GM18951 (cell line): Measurements from ENCODE around the gene ZC3H12C.

ENCODE experiments used
- POLR2A ChIP-seq: IDR thresholded peaks from 4 replicates; pipeline ENCODE4 v1.6.1; 2011; ENCODE audit warnings: mild to moderate bottlenecking; ENCODE audit not compliant: insufficient read length, insufficient read depth; ENCODE audit errors: extremely low read depth
- in situ Hi-C: fragments of 300-500 bp; cut with MboI; formaldehyde crosslinking; loops from one replicate; pipeline ENCODE4 v1.12.0; 2022; ENCODE audit warnings: low sequenced_read_pairs, mixed read lengths, inconsistent platforms; ENCODE audit not compliant: unreplicated experiment

Gene ZC3H12C

GRCh38 chr11:110153474-110153873, 60.3 kb downstream of the ZC3H12C start:
- TF ChIP-seq POLR2A, result no peak
- in situ Hi-C loops, result loop anchor here (10.0 kb wide), 1 partner anchor 209 kb away; no protein-coding TSS in a partner anchor

GRCh38 chr11:110156503-110156902, 63.3 kb downstream of the ZC3H12C start:
- in situ Hi-C loops, result loop anchor here (10.0 kb wide), 1 partner anchor 212 kb away; no protein-coding TSS in a partner anchor

GRCh38 chr11:110158317-110159200, 65.4 kb downstream of the ZC3H12C start:
- in situ Hi-C loops, result loop anchor here (10.0 kb wide), 1 partner anchor 214 kb away; no protein-coding TSS in a partner anchor
- no peak for TF ChIP-seq POLR2A

More at GRCh38 chr11:110156503-110156902, 63.3 kb downstream of the ZC3H12C start:
- TF ChIP-seq POLR2A, result no peak

- TF ChIP-seq POLR2A, result no peak
- in situ Hi-C loops, result loop anchor here (10.0 kb wide), 1 partner anchor 215 kb away; no protein-coding TSS in a partner anchor
Observed at GRCh38 chr11:110159476-110159875, 66.3 kb downstream of the ZC3H12C start.

GRCh38 chr11:110160016-110160415, 66.8 kb downstream of the ZC3H12C start:
- TF ChIP-seq POLR2A, result no peak
- in situ Hi-C loops, result no loop called here

GRCh38 chr11:110160437-110160836, 67.2 kb downstream of the ZC3H12C start:
- in situ Hi-C loops, result no loop called here
- no peak for TF ChIP-seq POLR2A

- TF ChIP-seq POLR2A, result no peak
Observed at GRCh38 chr11:110161061-110161460, 67.9 kb downstream of the ZC3H12C start.

GRCh38 chr11:110162216-110162615, 69.0 kb downstream of the ZC3H12C start:
- in situ Hi-C loops, result no loop called here
- TF ChIP-seq POLR2A, result no peak

More at GRCh38 chr11:110161061-110161460, 67.9 kb downstream of the ZC3H12C start:
- in situ Hi-C loops, result no loop called here

GRCh38 chr11:110165039-110165925, 72.1 kb downstream of the ZC3H12C start:
- TF ChIP-seq POLR2A, result no peak
- in situ Hi-C loops, result no loop called here

GRCh38 chr11:110168033-110168803, 75.0 kb downstream of the ZC3H12C start:
- in situ Hi-C loops, result no loop called here
- TF ChIP-seq POLR2A, result no peak

GRCh38 chr11:110169738-110170137, 76.5 kb downstream of the ZC3H12C start:
- no peak for TF ChIP-seq POLR2A
- in situ Hi-C loops, result no loop called here

GRCh38 chr11:110172468-110173065, 79.4 kb downstream of the ZC3H12C start:
- TF ChIP-seq POLR2A, result no peak
- in situ Hi-C loops, result no loop called here
